Cardiac atrium fibroblast (primary cell): ENCODE results near the gene OR51B2. TPM values are rescaled to one million over a fixed set of nuclear protein-coding genes. Genes with fewer than 3 reads are reported as not detected.

Experiments used
- total RNA-seq: library from RNA; depleted of rRNA; stranded (reverse); fragments of >200 nt; gene quantifications from 2 replicates; pipeline ENCODE4 v1.2.3, GENCODE V29; 2015

Gene OR51B2, protein sequence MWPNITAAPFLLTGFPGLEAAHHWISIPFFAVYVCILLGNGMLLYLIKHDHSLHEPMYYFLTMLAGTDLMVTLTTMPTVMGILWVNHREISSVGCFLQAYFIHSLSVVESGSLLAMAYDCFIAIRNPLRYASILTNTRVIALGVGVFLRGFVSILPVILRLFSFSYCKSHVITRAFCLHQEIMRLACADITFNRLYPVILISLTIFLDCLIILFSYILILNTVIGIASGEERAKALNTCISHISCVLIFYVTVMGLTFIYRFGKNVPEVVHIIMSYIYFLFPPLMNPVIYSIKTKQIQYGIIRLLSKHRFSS
- total RNA-seq: not detected in 2 replicates

GRCh38 chr11:5324197-5324596 is at the start of gene OR51B2:
Gene OR51B2, minus strand, starts transcription at chr11:5324297. Its CDS starts 0 bp downstream, at chr11:5324297.

GRCh38 chr11:5351208-5351607 is 27.1 kb upstream of the OR51B2 start, which contains the start of gene OR51B6:
Gene OR51B6, plus strand, starts transcription at chr11:5351508. Its CDS starts 0 bp downstream, at chr11:5351508.

DNA sequence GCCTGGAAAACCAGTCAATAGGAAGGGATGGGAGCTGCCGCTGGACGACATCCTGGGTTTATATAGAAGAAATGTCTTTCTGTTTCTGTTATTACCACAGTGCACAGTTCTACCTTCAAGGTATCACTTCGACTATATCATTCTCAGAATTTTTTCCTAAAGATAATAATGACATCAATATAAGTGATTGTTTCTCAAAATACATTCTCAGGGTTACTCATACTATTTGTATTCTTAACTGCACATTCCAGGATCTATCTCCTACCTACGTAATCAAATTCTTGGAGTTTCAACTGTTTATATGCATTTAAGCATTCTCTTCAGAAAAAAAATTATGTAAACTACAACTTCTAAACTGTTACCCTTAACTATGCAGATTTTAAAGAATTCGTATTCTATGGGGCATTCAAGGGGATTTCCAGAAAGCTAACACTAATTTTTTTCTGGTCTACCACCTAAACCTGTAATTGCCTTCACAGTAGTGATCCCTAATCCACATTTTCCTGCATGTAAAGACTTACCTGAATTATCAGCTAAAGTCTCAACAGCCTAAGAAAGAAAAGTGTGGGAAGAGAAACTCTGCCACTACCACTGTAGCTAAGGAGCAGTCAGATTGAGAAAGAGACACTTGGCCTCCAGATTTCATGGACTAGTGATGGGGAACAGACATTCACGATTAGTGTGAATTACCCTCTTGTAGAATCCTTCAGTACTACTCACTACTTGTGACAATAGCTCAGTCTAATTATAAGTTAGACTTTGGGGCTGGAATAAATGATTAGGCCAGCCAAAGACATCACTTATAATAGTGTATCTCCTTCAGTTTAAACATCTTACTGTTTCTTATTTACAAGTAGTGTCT is 19.6 kb upstream of the OR51B2 start, which contains the start of gene OR51B5:
TSS of gene OR51B5 (minus strand) at position 51 of the 862 bp plus-strand sequence. CDS start at position 51, 0 bp downstream.

DNA sequence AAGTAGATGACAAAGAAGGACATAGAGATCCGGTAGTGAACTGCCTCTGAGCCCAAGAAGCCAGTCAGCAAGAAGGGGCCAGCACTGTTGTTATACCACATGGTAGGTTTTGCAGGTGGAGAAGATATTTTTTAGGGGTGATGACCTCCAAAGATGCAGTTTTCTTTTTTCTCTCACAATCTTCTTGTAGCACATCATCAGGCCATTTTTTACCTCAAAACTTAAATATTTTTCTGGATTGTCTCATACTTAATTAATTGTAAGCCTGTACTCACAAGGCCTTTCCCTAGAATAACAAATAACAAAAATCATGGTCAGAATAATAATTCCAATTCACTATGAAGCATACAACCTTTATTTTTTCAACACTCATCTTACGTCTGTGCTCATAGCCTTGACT is 22.3 kb downstream of the OR51B2 start, which contains the start of gene OR51B4:
TSS of gene OR51B4 (minus strand) at position 101 of the 400 bp plus-strand sequence. CDS start at position 101, 0 bp downstream.

Other genes starting within 250 kb of the OR51B2 start
- not detected in 2 replicates for gene OR52A5, start 185.9 kb downstream of the OR51B2 start, total RNA-seq
- gene OR52A1, start 169.5 kb downstream of the OR51B2 start, total RNA-seq: not detected in 2 replicates
- not detected in 2 replicates for gene OR51V1, start 123.6 kb downstream of the OR51B2 start, total RNA-seq
- not detected in 2 replicates for gene HBB, start 97.2 kb downstream of the OR51B2 start, total RNA-seq
- gene HBD, start 89.8 kb downstream of the OR51B2 start, total RNA-seq: not detected in 2 replicates
- not detected in 2 replicates for gene HBG1, start 74.4 kb downstream of the OR51B2 start, total RNA-seq
- gene HBG2, start 69.5 kb downstream of the OR51B2 start, total RNA-seq: not detected in 2 replicates
- gene HBE1, start 54.4 kb downstream of the OR51B2 start, total RNA-seq: not detected in 2 replicates
- gene OR51B4, start 22.4 kb downstream of the OR51B2 start, total RNA-seq: not detected in 2 replicates
- not detected in 2 replicates for gene OR51B5, start 19.2 kb upstream of the OR51B2 start, total RNA-seq
- not detected in 2 replicates for gene OR51B6, start 27.2 kb upstream of the OR51B2 start, total RNA-seq
- gene OR51M1, start 59.5 kb upstream of the OR51B2 start, total RNA-seq: not detected in 2 replicates
- gene OR51Q1, start 97.8 kb upstream of the OR51B2 start, total RNA-seq: not detected in 2 replicates
- gene OR51I1, start 117.2 kb upstream of the OR51B2 start, total RNA-seq: not detected in 2 replicates
- gene OR51I2, start 125.0 kb upstream of the OR51B2 start, total RNA-seq: not detected in 2 replicates
- not detected in 2 replicates for gene OR52D1, start 164.4 kb upstream of the OR51B2 start, total RNA-seq
- not detected in 2 replicates for gene UBQLN3, start 185.7 kb upstream of the OR51B2 start, total RNA-seq
- 0.36 TPM in 1 of 2 replicates, not detected in the other for gene UBQLNL, start 192.4 kb upstream of the OR51B2 start, total RNA-seq
- not detected in 2 replicates for gene OR52H1, start 224.2 kb upstream of the OR51B2 start, total RNA-seq